GM21576 (cell line): ENCODE measurements around the gene ST3GAL3.

Experiments
- ATAC-seq: cut with Tn5 transposase; IDR thresholded peaks from one replicate; pipeline ENCODE4 v1.9.1; 2021; ENCODE audit warnings: mild to moderate bottlenecking, moderate library complexity; ENCODE audit not compliant: unreplicated experiment

ST3GAL3 gene

DNA sequence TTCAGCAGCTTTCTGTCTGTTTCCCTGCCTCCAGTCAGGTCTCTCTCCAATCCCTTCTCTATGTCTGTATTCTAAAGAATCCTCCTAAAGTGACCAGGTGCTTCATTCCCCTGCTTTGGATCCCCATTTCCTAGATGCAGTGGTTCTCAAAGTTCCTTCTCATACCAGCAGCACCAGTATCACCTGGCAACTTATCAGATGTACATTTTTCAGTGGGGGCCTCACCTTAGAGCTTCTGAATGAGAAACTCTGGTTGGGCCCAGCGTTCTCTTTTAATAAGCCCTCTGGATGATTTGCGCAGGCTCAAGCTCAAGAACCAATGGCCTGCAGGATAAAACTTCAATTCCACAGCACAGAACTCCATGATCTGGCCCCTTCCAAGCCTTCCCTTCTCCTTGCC lies 200.9 kb downstream of the ST3GAL3 start:
- ATAC-seq, result no peak

DNA sequence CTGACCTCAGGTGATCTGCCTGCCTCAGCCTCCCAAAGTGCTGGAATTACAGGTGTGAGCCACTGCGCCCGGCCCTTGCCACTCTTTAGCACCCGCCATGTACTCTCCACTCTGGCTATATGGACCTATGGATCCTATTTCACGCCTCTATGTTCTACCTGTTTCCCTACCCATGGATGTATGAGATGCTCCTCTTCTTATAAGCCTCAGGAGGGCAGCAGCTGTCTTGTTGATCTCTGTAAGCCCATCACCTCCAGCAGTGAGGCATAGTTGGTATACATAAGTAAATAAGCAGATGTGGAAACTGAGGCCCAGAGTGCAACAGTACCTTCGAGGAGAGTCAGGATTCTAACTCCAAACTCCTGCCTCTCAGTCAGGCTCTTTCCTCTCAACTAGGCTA lies 201.5 kb downstream of the ST3GAL3 start:
- ATAC-seq, result no peak

DNA sequence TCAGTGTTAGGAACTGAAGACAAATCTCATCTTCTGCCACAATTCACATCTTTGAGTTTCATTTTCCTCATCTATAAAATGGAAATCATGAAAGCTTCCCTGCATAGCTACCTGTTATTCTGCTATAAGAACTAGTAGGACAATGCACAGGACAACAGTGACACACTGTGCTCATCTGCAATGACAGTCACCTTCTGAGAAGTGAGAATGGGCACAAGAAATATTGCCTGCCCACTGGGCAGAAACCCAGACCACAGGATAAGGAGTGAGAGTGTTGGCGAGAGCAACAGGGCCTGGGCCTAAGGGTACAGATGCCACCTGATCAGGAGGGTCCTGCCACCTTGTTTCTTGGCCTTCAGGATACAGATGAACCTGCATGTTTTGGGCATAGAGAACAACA lies 203.0 kb downstream of the ST3GAL3 start:
- no peak for ATAC-seq

DNA sequence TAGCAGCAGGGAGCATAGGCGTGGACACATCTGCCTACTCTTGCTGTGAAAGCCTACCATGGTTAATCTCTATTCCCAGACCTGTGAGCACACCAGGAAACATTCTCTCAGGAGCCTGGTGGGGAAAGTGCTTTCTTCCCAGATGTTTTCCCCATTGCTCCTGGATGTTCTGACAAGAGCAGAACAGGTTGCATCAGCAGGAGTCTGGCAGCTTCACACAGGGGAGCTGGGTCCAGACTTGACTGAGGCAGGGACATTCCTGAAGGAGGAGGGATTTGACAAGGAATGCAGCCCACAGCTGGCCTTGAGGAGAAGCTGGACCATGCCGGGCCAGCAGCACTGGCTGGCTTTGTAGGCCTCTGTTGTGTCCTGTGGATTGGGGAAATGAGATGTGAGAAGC lies 205.3 kb downstream of the ST3GAL3 start:
- no peak for ATAC-seq

DNA sequence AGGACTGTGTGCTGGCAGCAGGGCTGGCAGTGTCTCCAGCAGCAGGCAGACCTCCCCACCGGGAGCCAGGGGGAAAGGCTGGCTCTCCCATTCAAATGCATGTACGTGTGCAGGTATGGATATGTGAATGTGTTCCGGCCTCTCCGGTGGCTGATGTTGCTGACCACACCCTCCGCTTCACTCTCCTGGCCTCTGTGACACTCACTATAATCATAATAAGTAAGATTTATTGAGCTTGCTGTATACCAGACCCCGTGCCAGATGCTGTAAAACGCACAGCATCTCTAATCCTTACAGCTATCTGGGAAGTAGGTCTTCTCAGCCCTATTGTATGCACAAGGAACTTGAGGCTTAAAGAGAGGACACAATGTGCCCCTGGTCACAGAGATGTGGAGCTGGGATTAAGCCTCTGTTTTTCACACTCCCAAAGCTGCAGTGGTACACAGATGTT lies 205.7 kb downstream of the ST3GAL3 start:
- no peak for ATAC-seq

DNA sequence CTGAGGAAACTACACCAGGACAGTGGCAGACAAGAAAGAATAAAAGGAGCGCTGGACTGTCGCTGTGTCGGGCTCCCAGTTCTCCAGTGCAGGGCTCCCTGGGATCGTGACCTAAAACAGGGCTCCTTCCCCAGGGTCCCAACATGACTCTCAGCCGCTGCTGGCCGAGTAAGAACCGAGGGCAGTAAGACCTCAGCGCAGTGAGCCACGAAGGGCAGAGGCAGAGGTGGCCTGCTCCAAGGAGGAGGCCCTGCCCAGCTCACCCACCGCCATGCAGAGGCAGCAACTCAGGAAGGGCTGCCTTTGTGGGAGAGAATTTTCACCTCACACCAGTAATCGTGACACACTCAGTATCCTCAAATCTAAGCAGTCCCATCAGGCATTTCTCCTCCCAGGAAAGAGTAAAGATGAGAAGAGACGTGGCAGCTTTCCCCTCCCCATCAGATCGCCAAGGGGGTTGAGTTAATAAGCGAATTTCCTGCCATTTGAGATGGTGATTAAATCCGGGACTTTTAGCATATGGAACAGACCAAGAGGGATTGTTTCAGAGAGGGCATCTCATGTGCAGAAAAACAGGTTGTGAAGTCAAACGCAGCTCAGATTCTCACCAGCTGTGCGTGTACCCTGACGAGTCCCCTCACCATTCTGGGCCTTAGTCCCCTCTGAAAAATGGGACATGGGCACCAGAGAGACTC lies 206.5 kb downstream of the ST3GAL3 start:
- ATAC-seq, result no peak

DNA sequence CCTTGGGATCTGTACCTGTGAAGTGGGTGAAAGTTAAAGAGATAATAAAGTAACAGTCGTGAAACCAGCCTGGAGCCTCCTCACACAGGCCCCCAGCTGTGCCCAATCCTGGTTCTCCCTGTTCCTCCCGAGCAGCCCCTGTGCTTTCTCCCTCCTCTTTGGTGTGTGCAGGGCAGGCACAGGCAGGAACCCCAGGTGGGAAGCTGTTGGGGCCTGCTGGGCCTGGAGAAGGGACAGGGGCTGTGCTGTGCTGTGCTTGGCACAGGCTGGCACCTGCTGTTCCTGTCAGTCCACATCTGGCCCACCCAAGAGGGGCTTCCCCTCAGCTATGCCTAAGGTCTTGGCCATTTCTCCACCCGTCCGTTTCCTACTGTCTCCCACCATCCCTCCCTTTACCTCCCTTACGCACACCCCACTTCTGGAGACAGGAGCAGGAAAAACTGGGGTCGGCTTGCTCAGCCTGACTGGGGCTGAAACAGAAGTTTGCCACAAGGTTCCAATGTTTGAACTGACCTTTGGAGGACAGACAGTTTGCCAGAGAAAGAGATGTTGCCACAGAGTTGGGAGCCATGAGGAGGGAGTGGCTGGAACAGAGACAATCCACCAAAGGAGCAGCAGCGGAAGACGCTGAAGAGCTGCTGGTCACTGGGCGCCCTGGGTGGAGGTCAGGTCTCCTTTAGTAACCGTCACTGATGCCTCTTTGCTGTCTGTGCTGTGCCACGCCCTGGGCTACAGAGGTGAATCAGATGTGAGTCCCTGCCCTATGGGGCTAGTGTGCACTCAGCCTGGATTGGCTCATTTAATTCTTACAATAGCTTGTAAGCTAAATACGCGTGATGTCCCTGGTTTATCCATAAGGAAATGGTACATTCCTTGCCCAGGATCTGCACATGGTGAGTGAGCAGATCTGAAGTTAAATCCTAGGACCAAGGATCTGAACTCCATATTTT lies 207.5 kb downstream of the ST3GAL3 start:
- ATAC-seq, result no peak

DNA sequence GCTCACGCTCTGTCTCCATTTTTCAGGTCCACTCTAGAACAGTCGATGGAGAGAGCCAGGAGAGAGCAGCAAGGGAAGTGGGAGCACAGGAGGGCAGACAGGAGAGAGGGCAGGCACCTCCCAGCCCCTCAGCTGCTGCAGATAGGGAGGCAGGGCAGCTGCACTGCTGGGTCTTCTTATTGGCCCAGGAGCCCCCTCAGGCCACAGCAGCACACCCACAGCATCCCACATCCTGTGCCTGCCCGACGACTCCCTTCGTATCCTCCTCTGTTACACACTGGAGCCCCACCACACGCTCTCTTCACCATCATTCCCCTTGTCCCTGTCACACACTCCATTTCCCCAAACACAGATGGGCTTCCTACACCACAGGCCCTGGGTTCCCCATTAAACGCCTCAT lies 212.6 kb downstream of the ST3GAL3 start:
- no peak for ATAC-seq

DNA sequence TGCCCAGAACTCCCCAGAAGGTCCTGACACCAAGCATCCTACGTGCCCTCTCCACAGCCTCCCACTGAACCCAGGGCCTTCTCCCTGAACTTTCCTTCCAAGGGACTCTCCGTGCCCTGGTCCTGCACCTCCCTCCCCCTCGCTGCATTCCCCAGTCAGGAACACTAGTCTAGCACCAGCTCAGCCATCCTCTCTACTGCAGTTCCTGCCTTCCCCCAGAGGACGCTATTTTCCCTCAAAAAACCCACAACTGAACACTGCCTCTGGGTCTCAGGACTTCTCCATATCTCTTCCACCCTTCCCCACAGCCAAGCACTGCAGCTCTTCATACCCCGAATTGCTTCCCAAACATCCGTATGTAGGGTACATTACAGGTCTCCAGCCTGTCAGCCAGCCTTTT lies 213.7 kb downstream of the ST3GAL3 start:
- ATAC-seq, result no peak

DNA sequence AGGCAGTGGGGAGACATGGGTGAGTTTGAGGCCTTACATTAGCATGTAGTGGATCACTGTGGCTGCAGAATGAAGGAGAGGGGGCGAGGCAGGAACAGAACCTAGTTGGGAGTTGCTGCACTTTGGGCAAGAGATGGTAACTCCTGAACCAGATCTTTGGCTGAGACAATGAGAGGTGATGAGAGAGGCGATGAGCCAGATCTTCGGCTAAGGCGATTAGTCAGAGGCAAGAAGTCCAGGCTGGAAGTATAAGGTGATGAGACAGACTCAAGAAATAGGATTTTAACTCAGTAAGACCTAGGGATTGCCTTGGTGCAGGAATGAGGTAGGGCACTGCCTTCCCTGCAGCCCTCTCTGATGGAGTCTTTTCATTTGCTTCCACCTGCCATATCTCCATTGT lies 217.2 kb downstream of the ST3GAL3 start:
- ATAC-seq, result no peak

DNA sequence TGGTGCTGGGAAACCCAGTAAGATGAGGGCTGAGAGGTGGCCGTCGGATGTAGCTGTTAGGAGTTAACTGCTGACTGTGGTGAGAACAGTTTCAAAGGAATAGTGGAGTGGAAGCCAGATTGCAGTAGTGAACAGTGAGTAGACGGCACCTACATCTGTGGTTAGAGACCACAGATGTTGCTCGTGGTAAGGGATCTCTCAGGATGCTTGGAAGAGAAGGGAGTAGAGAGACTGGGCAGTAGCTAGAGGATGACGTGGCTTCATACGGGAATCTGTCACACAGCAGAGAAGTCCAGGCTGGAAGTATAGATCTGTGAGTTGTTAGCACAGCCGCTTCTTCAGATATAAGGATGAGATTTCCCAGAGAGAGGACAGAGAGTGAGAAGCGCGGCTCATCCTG lies 218.5 kb downstream of the ST3GAL3 start:
- ATAC-seq, result no peak

DNA sequence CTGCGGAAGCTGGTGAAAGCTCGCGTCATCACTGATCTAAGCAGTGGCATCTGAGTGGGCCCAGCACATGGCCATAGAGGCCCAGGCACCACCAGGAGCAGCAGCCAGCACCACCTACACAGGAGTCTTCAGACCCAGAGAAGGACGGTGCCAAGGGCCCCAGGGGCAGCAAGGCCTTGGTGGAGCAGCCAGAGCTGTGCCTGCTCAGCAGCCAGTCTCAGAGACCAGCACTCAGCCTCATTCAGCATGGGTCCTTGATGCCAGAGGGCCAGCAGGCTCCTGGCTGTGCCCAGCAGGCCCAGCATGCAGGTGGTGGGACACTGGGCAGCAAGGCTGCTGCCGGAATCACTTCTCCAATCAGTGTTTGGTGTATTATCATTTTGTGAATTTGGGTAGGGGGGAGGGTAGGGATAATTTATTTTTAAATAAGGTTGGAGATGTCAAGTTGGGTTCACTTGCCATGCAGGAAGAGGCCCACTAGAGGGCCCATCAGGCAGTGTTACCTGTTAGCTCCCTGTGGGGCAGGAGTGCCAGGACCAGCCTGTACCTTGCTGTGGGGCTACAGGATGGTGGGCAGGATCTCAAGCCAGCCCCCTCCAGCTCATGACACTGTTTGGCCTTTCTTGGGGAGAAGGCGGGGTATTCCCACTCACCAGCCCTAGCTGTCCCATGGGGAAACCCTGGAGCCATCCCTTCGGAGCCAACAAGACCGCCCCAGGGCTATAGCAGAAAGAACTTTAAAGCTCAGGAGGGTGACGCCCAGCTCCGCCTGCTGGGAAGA lies 223.0 kb downstream of the ST3GAL3 start:
- no peak for ATAC-seq

DNA sequence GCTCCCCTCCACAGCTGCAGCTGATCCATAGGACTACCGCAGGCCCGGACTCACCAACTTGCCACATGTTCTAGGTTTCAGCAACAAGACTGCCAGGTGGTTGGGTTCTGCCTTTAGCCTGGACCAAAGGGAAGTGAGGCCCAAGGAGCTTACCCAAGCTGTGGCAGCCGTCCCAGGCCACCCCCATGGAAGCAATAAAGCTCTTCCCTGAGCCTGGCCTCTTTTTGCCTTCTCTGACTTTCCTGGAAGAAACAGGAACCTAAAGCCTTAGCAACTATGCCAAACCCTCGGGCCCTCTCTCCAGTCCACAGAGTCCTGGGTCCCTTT lies 223.6 kb downstream of the ST3GAL3 start:
- ATAC-seq, result no peak

DNA sequence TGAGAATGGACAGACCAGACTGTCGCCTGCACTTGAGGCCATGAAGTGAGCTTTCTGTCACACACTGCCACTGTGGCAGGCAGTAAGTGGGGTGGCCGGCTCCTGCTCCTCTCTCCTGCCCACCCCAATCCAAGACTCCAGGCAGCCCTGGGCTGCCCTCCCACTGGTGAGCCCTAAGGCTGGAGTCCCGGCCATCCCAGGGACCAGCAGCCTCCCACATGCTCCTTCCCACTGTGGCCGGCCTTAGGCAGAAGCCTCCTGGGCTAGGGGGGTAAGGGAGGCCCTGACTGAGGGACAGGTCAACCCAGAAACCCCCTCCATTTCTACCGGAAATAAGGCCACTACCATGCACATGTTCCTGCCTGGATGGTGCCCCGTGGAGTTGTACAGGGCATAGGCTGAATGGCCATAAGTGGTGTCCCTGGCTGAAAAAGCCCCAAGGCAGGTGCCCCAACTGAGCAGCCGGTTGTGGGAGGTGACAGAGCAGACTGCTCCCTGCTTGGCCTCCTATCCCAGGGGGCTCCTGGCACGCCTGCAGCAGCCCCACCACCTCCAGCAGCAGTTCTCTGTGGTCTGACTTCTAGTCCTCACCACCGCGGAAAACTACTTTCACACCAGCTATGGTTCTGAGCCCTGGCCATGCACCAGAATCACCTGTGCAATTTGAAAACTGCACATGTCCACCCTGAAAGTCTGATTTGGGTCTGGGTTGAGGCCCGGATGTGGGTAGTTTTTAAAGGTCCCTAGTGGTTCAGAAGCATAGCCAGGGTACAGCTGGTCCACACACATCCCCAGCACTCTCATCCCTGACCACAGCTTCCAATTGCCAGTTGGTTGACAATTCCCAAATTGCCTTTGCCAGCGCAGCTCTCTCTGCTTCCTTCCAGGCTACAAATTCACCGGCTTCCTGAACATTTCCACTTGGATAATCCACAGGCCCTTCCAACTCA lies 224.7 kb downstream of the ST3GAL3 start:
- no peak for ATAC-seq

DNA sequence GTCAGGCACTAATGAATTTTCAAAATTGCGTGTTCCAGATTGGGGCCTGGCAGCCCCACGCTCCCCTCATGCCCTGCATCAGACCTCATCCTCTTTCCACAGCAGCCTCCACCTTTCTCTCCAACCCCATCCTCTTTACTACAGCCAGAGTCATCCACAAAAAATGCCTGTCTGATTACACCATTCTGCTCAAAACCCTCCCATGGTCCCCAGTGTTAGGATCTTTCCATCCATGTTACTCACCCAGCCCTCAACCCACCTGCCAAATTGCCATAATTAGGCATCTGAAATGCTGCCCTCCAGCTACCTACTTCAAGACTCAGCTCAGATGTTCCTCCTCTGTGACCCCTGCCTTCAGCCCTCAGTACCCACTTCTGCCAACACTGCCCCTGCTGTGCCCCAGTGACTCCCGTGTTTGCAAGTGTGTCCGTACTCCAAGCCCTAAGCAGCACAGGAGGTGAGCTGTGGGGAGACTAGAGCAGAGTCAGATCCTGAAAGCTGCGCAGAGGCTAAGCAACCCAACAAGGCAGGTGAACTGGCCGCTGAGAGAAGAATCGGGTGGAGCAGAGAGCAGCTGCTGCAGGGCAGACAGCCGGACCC lies 225.6 kb downstream of the ST3GAL3 start:
- ATAC-seq, result no peak

DNA sequence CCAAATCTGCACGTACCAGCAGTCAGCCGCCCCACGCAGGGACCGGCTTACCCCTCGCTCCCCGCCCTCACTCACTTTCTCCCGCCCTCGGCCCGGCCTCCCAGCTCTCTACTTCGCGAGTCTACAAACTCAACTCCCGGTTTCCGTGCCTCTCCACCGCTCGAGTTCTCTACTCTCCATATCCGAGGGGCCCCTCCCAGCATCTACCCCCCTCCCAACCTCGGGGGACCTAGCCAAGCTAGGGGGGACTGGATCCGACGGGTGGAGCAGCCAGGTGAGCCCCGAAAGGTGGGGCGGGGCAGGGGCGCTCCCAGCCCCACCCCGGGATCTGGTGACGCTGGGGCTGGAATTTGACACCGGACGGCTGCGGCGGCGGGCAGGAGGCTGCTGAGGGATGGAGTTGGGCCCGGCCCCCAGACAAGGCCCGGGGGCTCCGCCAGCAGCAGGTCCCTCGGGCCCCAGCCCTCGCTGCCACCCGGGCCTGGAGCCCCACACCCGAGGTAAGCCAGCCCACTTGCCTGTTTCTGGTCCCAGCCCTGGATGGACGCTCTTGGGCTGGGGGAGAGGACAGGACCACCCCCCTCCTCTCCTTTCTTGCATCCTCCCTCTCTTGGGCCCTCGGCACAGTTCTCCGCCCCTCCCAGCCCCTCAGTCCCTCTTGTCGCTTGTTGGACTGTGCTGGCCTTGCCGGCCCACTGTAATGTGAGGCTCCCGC lies 226.2 kb downstream of the ST3GAL3 start, which contains the start of gene ARTN:
ARTN (plus strand) TSS at position 416 of the 715 bp plus-strand sequence. CDS start 1,856 bp downstream, outside the sequence.
- no peak for ATAC-seq

DNA sequence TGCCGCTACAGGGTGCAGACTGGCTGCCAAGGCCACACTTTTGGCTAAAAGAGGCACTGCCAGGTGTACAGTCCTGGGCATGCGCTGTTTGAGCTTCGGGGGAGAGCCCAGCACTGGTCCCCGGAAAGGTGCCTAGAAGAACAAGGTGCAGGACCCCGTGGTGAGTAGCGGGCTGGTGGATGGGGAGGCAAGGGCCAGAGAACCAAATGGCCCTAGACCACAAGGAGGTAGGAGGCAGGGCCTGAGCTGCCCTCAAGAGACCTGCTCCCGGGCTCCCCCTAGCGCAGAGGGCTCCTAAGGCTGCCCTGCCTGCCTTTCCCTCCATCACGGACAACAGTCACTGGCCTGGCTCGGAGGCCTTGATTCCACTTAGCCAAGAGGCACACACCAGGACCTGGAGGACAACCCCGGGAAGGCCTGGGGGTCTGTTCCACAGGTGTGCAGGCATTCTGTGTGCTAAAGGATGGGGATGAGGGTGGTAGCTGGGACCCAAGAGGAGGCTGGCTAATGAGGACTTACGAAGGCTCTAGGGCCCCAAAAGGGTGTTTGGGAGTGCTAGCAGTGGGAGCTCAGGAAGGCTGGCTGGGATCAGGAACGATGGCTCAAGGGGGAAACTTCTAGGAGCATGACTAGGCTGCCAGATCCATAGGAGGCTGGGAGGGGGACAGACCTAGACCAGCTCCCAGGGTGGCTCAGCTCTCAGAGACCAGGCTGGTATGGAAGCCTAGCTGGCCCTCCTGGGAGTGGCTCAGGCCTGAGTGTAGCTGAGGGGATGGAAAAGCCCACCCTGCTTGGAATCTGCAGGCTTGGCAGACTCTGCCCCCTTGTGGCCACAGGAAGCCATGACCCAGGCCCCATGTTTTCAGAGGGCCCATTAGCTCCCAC lies 227.0 kb downstream of the ST3GAL3 start:
- ATAC-seq, result no peak

DNA sequence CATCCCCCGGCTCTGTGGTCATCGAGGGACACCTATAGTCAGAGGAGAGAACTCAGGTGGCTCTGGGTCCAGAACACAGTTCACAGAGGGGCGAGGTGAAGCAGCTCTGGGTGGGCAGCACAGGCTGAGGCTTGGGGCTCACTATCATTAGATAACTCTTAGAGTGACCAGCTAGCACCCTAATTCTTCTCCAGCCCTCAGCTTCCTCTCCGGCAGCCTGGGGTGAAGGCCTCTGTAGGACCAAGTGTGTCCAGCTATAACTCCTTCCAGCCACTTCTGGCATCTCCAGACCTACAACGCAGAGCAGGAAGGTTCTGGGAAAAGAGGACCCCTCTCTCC lies 227.6 kb downstream of the ST3GAL3 start:
- ATAC-seq, result no peak
